ENCODE data around the gene CELF2.

The CELF2 gene

DNA sequence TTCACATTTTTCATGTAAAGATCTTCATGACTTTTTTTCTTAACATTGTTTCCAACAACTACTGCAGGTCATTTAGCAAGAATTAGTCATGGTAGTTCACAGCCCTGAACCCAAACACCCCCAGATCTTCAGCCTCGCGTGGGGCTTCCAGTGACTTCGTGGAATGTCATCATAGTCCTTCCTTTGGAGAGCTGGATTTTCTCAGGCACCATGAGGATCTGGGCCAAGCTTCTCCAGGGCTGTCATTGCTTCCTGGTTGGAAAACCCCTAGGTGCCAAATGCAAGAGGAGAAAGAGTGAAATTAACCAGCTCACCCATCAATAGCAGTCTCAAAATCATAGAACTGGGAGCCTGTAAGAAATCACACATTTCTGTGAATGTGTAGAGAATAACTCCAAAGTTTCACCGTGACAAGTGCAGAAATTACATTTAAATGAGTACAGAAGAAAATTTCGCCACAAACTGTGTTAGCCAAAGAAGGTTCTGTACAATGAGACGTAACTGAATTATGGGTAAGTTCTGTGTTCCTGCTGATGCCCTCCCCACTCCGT, 175.4 kb downstream of the CELF2 start:
- peak; percentile 42 for ATAC-seq
- H3K4me3 Mint-ChIP-seq = peak overlapping the region; percentile 40
- H3K36me3 Mint-ChIP-seq = no peaks in the 10 kb centered on the region
- H3K9me3 Mint-ChIP-seq = no peaks in the 10 kb centered on the region
- peaks cover 98% of the 10 kb centered on the region for H3K4me1 Mint-ChIP-seq
- DNase-seq (ENCODE audit: low spot score in 2 of 2) = no peak
- peak overlapping the region; percentile 96 for H3K27ac Mint-ChIP-seq

DNA sequence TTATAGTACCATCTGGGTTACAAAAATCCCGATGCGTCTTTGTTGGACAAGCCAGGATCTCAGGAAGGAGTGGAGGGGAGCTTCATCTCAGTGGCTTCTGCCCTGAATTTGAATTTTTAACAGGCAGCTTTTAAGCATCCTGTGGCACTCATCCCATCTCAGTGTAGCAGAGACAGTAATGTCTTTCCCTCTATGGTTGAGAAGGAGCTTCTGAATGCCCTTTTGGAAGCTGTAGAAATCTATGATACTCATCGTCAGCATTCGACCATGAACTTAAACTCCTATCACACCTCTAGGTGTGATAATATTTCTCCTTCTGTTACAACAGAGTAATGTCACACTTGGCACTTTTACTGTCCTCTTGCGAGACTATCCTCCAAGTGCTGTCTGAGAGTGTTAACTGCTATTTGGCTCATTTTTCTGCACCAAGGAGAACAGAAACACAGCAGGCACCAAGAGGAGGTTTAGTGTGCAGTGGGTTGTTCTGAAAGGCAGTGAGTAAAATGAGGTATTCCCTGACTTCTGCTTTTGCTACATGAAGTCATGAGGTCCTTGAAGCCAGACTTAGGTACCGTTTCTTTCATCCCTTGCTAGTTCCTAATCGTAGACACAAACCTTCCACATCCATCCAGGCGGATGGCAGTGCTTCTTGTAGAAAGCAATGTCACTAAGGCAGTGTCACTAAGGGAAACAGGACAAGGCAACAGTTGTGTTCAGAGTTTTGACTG, 177.4 kb downstream of the CELF2 start:
- Mint-ChIP-seq H3K9me3 (no peaks in the 10 kb centered on the region), H3K36me3 (no peaks in the 10 kb centered on the region), H3K4me1 (peaks cover 98% of the 10 kb centered on the region), H3K4me3 (peak overlapping the region; percentile 71), H3K27ac (peak overlapping the region; percentile 96)
- DNase-seq (ENCODE audit: low spot score in 2 of 2) (no peak), ATAC-seq (peak; percentile 15)

DNA sequence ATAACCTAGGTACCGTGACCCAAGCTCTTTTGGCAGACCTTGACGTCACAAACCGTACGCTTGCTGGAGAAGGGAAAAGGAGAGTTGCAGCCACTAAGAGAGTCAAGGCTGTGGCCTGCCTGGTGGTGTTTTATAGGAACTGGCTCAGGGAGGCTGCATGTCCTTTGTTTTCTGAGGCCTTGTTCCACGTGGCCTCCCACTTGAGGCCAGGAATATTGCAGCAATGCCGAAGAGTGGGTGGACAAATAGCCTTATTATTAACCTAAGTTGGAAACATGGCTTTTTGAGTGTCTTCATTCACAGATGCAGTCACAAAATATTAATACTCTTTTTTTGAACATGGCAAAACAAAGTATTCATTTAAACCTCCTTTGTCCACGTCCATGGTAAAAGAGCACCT, 178.0 kb downstream of the CELF2 start:
- ATAC-seq (no peak), DNase-seq (ENCODE audit: low spot score in 2 of 2) (no peak)
- Mint-ChIP-seq H3K4me1 (peaks cover 98% of the 10 kb centered on the region), H3K36me3 (no peaks in the 10 kb centered on the region), H3K27ac (peak overlapping the region; percentile 96), H3K4me3 (peak overlapping the region; percentile 71), H3K9me3 (no peaks in the 10 kb centered on the region)

DNA sequence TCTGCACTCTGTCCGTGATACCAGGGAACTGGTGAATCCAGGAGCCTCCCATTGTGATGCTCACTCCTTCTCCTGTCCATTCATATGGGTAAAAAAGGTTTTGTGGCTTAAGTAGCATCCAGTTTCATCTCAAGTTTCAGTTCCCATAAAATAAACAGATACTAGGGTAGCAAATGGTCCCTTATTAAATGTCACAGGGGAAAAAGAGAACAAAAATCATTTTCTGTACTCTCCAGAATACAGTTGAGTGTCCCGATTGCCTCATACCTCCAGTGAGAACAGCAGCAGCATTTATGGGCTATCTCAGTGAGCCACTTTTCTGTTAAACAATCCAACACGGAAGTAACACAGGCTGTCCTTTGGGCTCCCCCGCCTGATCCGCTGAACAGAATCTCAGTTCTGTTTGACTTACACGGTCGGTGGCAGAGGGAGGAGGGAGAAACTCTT, 179.6 kb downstream of the CELF2 start:
- Mint-ChIP-seq H3K4me3 (peak overlapping the region; percentile 71), H3K4me1 (peaks cover 98% of the 10 kb centered on the region), H3K27ac (peak overlapping the region; percentile 96), H3K36me3 (no peaks in the 10 kb centered on the region), H3K9me3 (no peaks in the 10 kb centered on the region)
- peak; percentile 43 for ATAC-seq
- no peak for DNase-seq (ENCODE audit: low spot score in 2 of 2)

DNA sequence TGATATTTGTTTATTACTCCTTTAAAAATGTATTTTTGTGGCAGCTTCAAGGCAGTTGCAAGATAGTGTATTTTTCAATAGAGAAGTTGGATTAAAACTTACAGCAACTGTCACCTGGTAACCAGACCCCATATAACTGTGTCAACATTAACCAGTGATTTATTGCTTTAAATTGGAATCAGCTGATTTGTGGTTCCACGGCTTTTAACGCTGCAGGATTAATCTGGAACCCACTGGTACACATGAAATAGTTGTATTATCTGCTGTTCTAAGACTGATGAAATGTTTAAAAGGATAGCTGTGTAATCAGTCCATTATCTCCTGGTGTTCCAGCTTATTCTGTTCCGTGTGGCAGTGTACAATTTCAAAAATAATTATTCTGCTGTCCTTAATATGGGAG, 180.2 kb downstream of the CELF2 start:
- Mint-ChIP-seq H3K27ac (peak overlapping the region; percentile 96), H3K36me3 (no peaks in the 10 kb centered on the region), H3K4me1 (peaks cover 98% of the 10 kb centered on the region), H3K9me3 (no peaks in the 10 kb centered on the region), H3K4me3 (peak overlapping the region; percentile 71)
- no peak for ATAC-seq
- no peak for DNase-seq (ENCODE audit: low spot score in 2 of 2)

DNA sequence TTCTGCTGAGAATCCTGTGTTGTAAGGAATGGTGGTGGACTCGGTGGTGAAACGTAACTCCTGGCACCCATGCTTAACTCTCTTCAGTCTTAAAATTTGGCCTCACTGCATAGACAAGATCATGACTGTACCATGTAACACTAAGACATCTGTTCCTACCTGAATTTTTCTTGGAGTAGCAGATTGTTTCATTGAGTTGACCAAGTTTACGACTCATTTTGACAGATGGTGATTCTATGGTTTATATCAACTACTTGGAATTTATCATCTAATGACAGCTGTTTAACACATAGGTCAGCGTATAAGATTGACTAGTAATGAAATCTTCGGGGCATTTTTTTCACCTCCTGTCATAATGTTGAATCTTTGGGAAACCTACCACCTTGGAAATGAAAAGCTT, 184.2 kb downstream of the CELF2 start:
- ATAC-seq = no peak
- Mint-ChIP-seq H3K4me1 (peaks cover 100% of the 10 kb centered on the region), H3K4me3 (peak overlapping the region; percentile 71), H3K36me3 (no peaks in the 10 kb centered on the region), H3K9me3 (no peaks in the 10 kb centered on the region), H3K27ac (peak overlapping the region; percentile 96)
- DNase-seq (ENCODE audit: low spot score in 2 of 2) = no peak

DNA sequence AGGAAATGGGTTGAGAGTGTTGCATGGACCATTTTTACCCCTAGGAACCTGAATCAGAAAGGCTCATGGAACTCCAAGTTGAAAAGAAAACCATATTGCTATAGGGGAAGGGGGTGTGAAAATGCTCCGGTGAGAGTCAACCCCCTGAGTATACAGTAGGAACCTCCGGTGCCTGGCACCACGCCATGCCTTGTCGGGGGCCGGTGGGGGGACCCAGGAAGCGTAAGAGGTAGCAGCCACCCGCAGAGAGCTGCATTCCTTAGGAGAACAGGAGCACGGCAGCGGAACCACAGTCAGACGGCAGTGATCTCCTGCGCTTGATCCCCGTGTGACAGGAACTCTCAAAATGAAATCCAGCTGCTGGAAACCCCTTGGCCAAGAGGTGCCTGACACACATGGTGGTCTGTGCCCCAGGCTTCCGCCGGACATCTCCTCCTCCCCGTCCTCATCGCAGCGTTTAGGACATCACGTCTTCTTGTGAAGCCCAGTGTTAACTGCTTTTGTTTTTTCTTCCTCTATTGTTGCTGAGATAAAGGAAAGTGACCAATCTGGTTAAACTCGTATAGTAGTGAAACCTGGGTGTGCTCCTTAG, 186.8 kb downstream of the CELF2 start:
- H3K4me1 Mint-ChIP-seq = peaks cover 100% of the 10 kb centered on the region
- no peak for ATAC-seq
- DNase-seq (ENCODE audit: low spot score in 2 of 2) = no peak
- peak overlapping the region; percentile 83 for H3K4me3 Mint-ChIP-seq
- H3K27ac Mint-ChIP-seq = peak overlapping the region; percentile 96
- H3K36me3 Mint-ChIP-seq = no peaks in the 10 kb centered on the region
- H3K9me3 Mint-ChIP-seq = no peaks in the 10 kb centered on the region

DNA sequence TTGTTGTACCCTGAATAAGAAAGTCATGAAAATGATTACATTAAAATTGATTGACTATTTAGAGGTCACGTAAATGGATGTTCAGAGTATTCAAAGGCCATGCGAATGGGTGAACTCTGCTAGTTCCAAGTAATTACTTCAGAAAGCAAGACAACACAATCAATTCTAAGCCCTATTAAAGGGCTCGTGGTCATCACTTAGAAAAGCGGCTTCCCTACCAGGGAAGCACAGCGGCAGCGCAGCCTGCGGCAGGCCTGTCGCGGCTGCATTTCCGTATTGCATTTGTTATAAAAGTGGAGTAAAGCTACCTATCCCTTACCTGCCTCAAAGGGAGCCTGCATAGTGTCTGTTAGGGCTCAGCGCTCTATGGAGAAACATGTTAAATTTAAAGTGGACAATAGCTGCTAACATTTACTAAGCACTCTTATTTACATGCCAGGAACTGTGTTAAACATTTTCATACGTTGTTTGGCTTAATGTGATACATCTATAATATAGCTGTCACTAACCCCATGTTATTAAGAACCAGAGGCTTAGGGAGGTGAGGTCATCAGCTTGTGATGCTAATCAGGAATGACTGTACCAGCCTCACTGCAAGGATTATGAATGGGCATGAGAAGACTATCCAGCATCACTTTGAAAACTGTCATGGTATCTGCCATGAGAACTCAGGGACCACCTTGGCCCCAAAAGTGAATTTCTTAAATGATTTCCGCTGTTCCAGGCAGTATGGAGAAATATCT, 187.5 kb downstream of the CELF2 start:
- DNase-seq (ENCODE audit: low spot score in 2 of 2) (no peak), ATAC-seq (peak; percentile 95)
- H3K36me3 Mint-ChIP-seq = no peaks in the 10 kb centered on the region
- H3K9me3 Mint-ChIP-seq = no peaks in the 10 kb centered on the region
- peaks cover 99% of the 10 kb centered on the region for H3K4me1 Mint-ChIP-seq
- H3K27ac Mint-ChIP-seq = peak overlapping the region; percentile 96
- peak overlapping the region; percentile 83 for H3K4me3 Mint-ChIP-seq

DNA sequence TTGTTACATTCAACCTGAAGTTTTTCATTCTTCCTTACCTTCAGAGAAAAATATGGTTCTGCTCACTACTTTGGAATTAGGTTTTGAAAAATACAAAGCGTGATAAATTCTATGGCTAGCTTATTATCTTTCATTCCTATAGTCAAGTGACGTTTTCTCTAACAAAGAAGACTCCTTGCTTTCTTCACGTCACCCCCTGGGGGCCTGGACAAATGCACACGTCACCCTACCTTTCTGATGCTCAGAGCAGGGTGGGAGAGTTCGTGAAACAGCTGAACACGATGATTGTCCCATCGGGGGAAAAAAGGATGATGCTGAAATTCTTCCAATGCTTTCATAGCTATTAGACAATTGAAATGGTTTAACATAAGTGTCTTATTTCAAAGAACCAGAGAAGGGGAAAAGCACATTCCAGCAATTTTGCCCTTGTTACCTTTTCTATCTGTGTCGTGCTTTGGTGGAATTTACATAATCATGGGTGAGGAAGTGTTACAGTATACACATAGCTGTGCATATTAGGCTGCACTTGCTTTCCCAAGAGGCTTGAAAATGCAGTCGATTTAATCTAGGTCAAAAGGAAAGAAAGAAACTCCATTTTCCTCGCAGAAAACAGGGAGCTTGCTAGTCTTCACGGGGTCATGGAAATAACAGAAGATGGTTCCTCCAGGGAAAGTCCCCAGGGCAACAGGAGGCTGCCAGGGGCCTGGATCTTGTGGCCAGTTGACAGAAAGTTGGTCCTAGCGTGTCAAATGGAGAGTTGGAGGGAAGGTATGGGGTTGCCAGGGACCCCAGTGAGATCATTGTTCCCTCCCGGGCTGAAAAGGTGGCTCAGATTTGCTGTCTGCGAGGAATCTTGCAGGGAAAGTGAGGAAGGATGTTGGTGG, 189.2 kb downstream of the CELF2 start:
- no peak for ATAC-seq
- Mint-ChIP-seq H3K36me3 (no peaks in the 10 kb centered on the region), H3K4me1 (peaks cover 99% of the 10 kb centered on the region), H3K4me3 (peak overlapping the region; percentile 83), H3K27ac (peak overlapping the region; percentile 96), H3K9me3 (no peaks in the 10 kb centered on the region)
- no peak for DNase-seq (ENCODE audit: low spot score in 2 of 2)

DNA sequence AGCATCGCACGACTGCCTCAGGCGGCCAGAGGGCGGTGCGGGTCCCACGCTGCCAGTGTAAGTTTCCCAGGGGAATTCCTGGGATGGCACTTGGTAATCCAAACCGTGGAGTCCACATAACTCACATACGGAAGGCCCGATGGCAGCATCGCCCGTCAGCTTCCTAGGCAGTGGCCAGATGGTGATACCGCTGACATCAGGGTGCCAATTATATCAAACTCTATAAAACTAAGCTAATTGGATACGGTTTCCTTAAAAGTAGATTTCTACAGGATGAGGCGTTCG, 189.8 kb downstream of the CELF2 start:
- H3K4me1 Mint-ChIP-seq = peaks cover 99% of the 10 kb centered on the region
- H3K27ac Mint-ChIP-seq = peak overlapping the region; percentile 96
- H3K4me3 Mint-ChIP-seq = peak overlapping the region; percentile 83
- H3K9me3 Mint-ChIP-seq = no peaks in the 10 kb centered on the region
- DNase-seq (ENCODE audit: low spot score in 2 of 2) (no peak), ATAC-seq (no peak)
- H3K36me3 Mint-ChIP-seq = no peaks in the 10 kb centered on the region

DNA sequence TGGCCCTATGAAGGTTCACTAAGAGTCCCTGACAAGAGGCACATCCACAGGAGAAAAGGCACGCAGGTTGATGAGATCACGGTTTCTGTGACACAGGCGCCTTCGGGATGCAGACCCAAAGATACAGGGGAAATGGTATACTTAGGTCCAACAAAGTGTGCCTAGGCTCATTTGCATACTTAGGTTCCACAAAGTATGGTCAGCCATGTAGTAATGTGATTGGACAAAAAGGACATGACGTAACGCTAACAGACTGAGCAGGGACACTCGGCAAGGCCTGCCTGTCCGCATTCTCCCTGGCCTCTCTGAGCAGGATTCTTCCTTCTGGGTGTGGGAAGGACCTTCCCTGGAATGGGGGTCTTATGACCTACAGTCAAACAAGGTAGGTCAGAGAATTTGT, 190.6 kb downstream of the CELF2 start:
- H3K27ac Mint-ChIP-seq = peak overlapping the region; percentile 96
- H3K36me3 Mint-ChIP-seq = no peaks in the 10 kb centered on the region
- H3K9me3 Mint-ChIP-seq = no peaks in the 10 kb centered on the region
- DNase-seq (ENCODE audit: low spot score in 2 of 2) = no peak
- H3K4me1 Mint-ChIP-seq = peaks cover 99% of the 10 kb centered on the region
- ATAC-seq = peak; percentile 2
- H3K4me3 Mint-ChIP-seq = peak overlapping the region; percentile 83

DNA sequence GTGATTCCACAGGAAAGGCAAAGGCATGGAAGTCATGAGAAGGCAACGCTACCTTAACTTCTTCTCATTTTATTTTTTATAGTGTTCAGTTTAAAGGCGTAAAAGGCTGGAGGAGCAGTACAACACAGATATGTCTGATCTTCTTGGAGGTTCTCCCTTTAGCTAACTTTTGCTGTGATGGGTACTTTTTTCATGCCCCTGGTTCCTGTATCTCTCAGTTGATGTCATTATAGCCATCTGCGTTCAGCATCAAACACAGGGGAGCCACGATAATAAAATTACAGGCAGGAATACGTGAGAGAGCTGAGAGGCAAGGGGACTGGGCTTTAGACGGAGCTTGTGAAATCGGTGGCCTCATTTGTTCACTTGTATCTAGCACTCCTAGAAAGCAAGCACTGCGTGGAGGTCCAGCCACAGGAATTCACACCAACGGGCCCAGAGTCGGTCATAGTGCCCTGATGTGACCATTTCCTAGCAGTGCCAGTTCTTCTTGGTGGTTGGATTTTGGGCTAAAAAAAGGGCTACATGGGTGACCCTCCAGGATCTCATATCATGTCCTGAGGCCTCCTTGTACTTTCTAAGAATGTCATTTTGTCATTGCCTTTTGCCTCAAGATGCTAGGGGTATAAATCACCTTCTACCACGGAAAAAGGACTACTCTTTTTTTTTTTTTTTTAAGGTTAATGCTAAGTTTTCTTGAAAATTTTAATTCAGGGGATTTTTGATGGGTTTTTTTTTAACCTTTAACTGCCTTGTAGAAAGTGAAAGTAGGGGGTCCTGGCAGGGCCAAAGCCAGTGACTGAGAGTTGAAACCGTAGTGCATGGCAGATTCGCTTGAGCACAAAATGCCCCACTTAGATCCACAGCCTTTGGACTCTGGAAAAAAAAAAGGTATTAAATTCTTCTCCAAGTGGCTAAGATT, 191.5 kb downstream of the CELF2 start:
- DNase-seq (ENCODE audit: low spot score in 2 of 2) = no peak
- no peaks in the 10 kb centered on the region for H3K9me3 Mint-ChIP-seq
- H3K4me3 Mint-ChIP-seq = peak overlapping the region; percentile 83
- peak overlapping the region; percentile 96 for H3K27ac Mint-ChIP-seq
- H3K4me1 Mint-ChIP-seq = peaks cover 99% of the 10 kb centered on the region
- H3K36me3 Mint-ChIP-seq = no peaks in the 10 kb centered on the region
- ATAC-seq = peak; percentile 38

DNA sequence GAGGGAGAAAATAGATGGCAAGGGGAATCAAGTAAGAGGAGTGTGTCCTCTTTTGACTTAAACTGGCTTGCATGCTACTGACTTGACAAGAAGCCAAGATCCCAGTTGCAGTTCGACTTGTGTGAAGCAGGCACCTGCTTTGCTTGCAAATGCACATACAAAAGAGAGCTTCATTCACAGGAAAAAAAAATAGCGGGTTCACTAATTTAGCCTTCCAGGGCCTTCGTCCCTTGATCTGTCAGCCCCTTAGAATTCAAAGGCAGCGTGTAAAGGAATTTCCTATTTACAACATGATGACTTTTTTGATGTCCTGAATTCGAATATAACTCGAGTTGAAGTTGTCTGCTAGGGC, 192.1 kb downstream of the CELF2 start:
- DNase-seq (ENCODE audit: low spot score in 2 of 2) (no peak), ATAC-seq (no peak)
- peak overlapping the region; percentile 96 for H3K27ac Mint-ChIP-seq
- peaks cover 99% of the 10 kb centered on the region for H3K4me1 Mint-ChIP-seq
- no peaks in the 10 kb centered on the region for H3K36me3 Mint-ChIP-seq
- no peaks in the 10 kb centered on the region for H3K9me3 Mint-ChIP-seq
- peak overlapping the region; percentile 83 for H3K4me3 Mint-ChIP-seq

DNA sequence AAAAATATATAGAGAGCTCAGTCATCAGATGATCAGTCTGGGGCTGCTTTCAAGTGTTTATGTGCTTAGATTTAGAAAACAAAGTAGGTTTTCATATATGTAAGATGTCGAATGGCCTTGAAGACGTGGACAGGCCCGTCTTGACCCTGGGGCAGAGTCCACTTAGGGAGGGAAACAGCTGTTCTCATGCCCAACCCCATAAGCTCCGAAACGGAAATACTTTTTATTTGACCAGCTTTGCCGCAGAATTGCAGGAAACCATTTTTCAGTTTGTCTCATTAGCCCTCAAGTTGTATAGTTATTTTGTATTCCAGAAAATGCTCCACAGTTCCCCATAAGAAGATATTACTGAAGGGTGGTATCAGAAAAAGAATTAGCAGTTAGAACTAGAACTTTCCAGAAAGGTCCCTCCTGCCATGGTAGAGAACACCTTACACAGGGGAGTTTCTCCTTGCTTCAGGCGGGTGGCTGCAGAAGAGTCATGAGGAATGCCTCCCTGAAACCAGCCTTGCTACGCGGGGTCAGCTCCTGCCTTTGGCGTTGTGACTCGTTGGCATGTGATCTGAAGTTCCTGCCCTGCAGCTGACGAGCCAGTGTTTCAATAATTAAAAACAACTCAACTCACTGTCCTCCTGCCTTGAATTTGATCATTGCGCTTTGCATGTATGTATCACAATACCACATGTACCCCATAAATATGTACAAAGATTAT, 192.7 kb downstream of the CELF2 start:
- H3K4me3 Mint-ChIP-seq = peak overlapping the region; percentile 83
- H3K9me3 Mint-ChIP-seq = no peaks in the 10 kb centered on the region
- peaks cover 99% of the 10 kb centered on the region for H3K4me1 Mint-ChIP-seq
- no peak for ATAC-seq
- DNase-seq (ENCODE audit: low spot score in 2 of 2) = no peak
- H3K27ac Mint-ChIP-seq = peak overlapping the region; percentile 96
- H3K36me3 Mint-ChIP-seq = no peaks in the 10 kb centered on the region
